ENCODE data around the gene ALS2CL. TPM values are rescaled to one million over a fixed set of nuclear protein-coding genes. Genes with fewer than 3 reads are reported as not detected.

Gene ALS2CL
- total RNA-seq, 3 donors from 2014 or later (not counting 1 experiment from before 2014, with no cell fraction given) = 0.07 to 1.3 (median 0.70) TPM

- intact Hi-C loops (cut with micrococcal nuclease) = no loop called here
- WGBS (ENCODE audit: insufficient coverage) = 86% methylated on average over 6 of the region's 6 CpGs
These were observed 38.2 kb downstream of the ALS2CL start for GRCh38 chr3:46655271-46655670.

GRCh38 chr3:46651084-46651483, 42.4 kb downstream of the ALS2CL start:
- no peaks in the 10 kb centered on the region for H3K36me3 ChIP-seq (ENCODE audit: control insufficient read depth, insufficient read depth, low read length)
- H3K4me1 ChIP-seq (ENCODE audit: control insufficient read depth, insufficient read depth, low read length) = no peaks in the 10 kb centered on the region
- Mint-ChIP-seq H3K4me3 (no peak overlapping the region), H3K9me3 (no peaks in the 10 kb centered on the region), H3K27me3 (ENCODE audit: low read depth in 2 of 2) (peaks cover 29 to 44% of the 10 kb centered on the region in 2 donors), H3K4me1 (no peaks in the 10 kb centered on the region), H3K36me3 (no peaks in the 10 kb centered on the region), H3K27ac (no peak overlapping the region)
- DNase-seq (no peak), ATAC-seq (no peak)
- H3K4me3 ChIP-seq (ENCODE audit: low read length) = no peak overlapping the region
- no peaks in the 10 kb centered on the region for H3K9me3 ChIP-seq (ENCODE audit: control insufficient read depth, insufficient read depth, low read length)
- no peak for TF ChIP-seq CTCF (IDR thresholded peaks at IDR 0.05)
- intact Hi-C loops (cut with micrococcal nuclease) = no loop called here
- 67% methylated on average over 1 of the region's 1 CpG for WGBS (ENCODE audit: insufficient coverage)
- no peak overlapping the region for H3K27ac ChIP-seq (ENCODE audit: low read length)
- no peaks in the 10 kb centered on the region for H3K27me3 ChIP-seq (ENCODE audit: control insufficient read depth, insufficient read depth, low read length)

More at GRCh38 chr3:46655271-46655670, 38.2 kb downstream of the ALS2CL start:
- Histone ChIP-seq H3K36me3 (ENCODE audit: control insufficient read depth, insufficient read depth, low read length) (no peaks in the 10 kb centered on the region), H3K27ac (ENCODE audit: low read length) (no peak overlapping the region), H3K9me3 (ENCODE audit: control insufficient read depth, insufficient read depth, low read length) (no peaks in the 10 kb centered on the region), H3K27me3 (ENCODE audit: control insufficient read depth, insufficient read depth, low read length) (no peaks in the 10 kb centered on the region), H3K4me3 (ENCODE audit: low read length) (no peak overlapping the region), H3K4me1 (ENCODE audit: control insufficient read depth, insufficient read depth, low read length) (no peaks in the 10 kb centered on the region)
- Mint-ChIP-seq H3K27ac (no peak overlapping the region), H3K4me1 (no peaks in the 10 kb centered on the region), H3K4me3 (no peak overlapping the region), H3K9me3 (no peaks in the 10 kb centered on the region), H3K27me3 (ENCODE audit: low read depth in 2 of 2) (peaks cover 15 to 36% of the 10 kb centered on the region in 2 donors), H3K36me3 (no peaks in the 10 kb centered on the region)
- no peak for TF ChIP-seq CTCF (IDR thresholded peaks at IDR 0.05)
- DNase-seq = no peak
- ATAC-seq = no peak

DNA sequence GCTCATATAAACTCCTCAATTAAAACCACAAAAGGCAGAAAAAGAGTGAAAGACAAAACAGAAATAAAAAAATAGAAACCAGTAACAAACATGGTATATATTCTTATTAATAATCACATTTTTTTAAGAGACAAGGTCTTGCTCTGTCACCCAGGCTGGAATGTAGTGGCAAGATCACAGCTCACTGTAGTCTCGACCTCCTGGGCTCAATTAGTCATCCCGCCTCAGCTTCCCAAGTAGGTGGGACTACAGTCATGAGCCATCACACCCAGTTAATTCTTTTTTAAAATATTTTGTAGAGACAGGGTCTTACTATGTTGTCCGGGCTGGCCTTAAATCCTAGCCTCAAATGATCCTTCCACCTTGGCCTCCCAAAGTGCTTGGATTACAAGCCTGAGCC, 44.0 kb downstream of the ALS2CL start:
- peaks cover 23 to 33% of the 10 kb centered on the region in 2 donors for H3K27me3 Mint-ChIP-seq (ENCODE audit: low read depth in 2 of 2)
- H3K9me3 Mint-ChIP-seq = no peaks in the 10 kb centered on the region
- DNase-seq (no peak), ATAC-seq (no peak)
- H3K4me1 Mint-ChIP-seq = no peaks in the 10 kb centered on the region
- Histone ChIP-seq H3K36me3 (ENCODE audit: control insufficient read depth, insufficient read depth, low read length) (no peaks in the 10 kb centered on the region), H3K9me3 (ENCODE audit: control insufficient read depth, insufficient read depth, low read length) (no peaks in the 10 kb centered on the region), H3K4me1 (ENCODE audit: control insufficient read depth, insufficient read depth, low read length) (no peaks in the 10 kb centered on the region), H3K27me3 (ENCODE audit: control insufficient read depth, insufficient read depth, low read length) (no peaks in the 10 kb centered on the region), H3K27ac (ENCODE audit: low read length) (no peak overlapping the region), H3K4me3 (ENCODE audit: low read length) (no peak overlapping the region)
- H3K4me3 Mint-ChIP-seq = no peak overlapping the region
- H3K27ac Mint-ChIP-seq = no peak overlapping the region
- H3K36me3 Mint-ChIP-seq = no peaks in the 10 kb centered on the region
- WGBS (ENCODE audit: insufficient coverage) = 86% methylated on average over 3 of the region's 3 CpGs
- intact Hi-C loops (cut with micrococcal nuclease) = no loop called here
- no peak for TF ChIP-seq CTCF (IDR thresholded peaks at IDR 0.05)

DNA sequence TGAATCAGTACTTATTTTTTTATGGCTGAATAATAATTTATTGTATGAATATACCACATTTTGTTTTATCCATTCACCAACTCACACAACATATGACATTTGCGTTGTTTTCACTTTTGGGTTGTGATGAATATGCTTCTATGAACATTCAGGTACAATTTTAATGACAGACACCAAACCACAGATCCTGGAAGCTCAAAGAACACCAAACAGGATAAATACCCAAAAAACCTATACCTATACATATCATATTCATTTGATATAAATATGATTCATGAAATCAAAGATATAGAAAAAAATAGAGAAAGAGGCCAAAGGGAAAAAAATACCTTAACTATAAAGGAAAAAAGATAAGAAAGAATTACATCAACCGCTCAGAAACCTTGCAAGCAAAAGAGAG, 45.4 kb downstream of the ALS2CL start:
- H3K36me3 ChIP-seq (ENCODE audit: control insufficient read depth, insufficient read depth, low read length) = no peaks in the 10 kb centered on the region
- DNase-seq = no peak
- Mint-ChIP-seq H3K4me1 (no peaks in the 10 kb centered on the region), H3K27ac (no peak overlapping the region), H3K9me3 (no peaks in the 10 kb centered on the region), H3K4me3 (no peak overlapping the region), H3K27me3 (ENCODE audit: low read depth in 2 of 2) (peaks cover 22 to 36% of the 10 kb centered on the region in 2 donors), H3K36me3 (no peaks in the 10 kb centered on the region)
- H3K27ac ChIP-seq (ENCODE audit: low read length) = no peak overlapping the region
- H3K4me1 ChIP-seq (ENCODE audit: control insufficient read depth, insufficient read depth, low read length) = no peaks in the 10 kb centered on the region
- no peaks in the 10 kb centered on the region for H3K9me3 ChIP-seq (ENCODE audit: control insufficient read depth, insufficient read depth, low read length)
- no CpG with 5 or more reads among the region's 2 CpGs for WGBS (ENCODE audit: insufficient coverage)
- H3K27me3 ChIP-seq (ENCODE audit: control insufficient read depth, insufficient read depth, low read length) = no peaks in the 10 kb centered on the region
- TF ChIP-seq CTCF (IDR thresholded peaks at IDR 0.05) = no peak
- H3K4me3 ChIP-seq (ENCODE audit: low read length) = no peak overlapping the region
- ATAC-seq = no peak
- intact Hi-C loops (cut with micrococcal nuclease) = no loop called here
